HepG2 (cell line): ENCODE measurements around the gene DNAJC9. TPM values are rescaled to one million over a fixed set of nuclear protein-coding genes. Genes with fewer than 3 reads are reported as not detected.

Experiments used
- DNMT3B ChIP-seq: conservative IDR thresholded peaks from 2 replicates; pipeline ENCODE4 v1.6.1; 2016; ENCODE audit warnings: missing biosample characterization, control low read depth
- KAT8 ChIP-seq: IDR thresholded peaks from 2 replicates; pipeline ENCODE4 v1.6.1; 2016; ENCODE audit warnings: missing genetic modification reagents, missing compliant biosample characterization
- KDM2A ChIP-seq: sonication (generic); formaldehyde crosslinking; IDR thresholded peaks from 2 replicates; pipeline ENCODE4 v1.4.0; 2020; ENCODE audit warnings: low read depth, missing genetic modification reagents, borderline replicate concordance
- KDM5B ChIP-seq: sonication (generic); formaldehyde crosslinking; IDR thresholded peaks from 2 replicates; pipeline ENCODE4 v1.4.0; 2020; ENCODE audit warnings: missing genetic modification reagents, mild to moderate bottlenecking, borderline replicate concordance
- KMT2B ChIP-seq: IDR thresholded peaks from 2 replicates; pipeline ENCODE4 v1.6.1; 2016; ENCODE audit warnings: missing genetic modification reagents, missing compliant biosample characterization
- NRL ChIP-seq: sonication (generic); formaldehyde crosslinking; IDR thresholded peaks from 2 replicates; pipeline ENCODE4 v1.5.0; 2020; ENCODE audit warnings: missing genetic modification reagents, mild to moderate bottlenecking, moderate library complexity, borderline replicate concordance
- RFX1 ChIP-seq: fragments of 450-650 bp; IDR thresholded peaks from 2 replicates; pipeline ENCODE4 v1.6.1; 2017
- SRSF4 ChIP-seq: fragments of 200-400 bp; formaldehyde crosslinking; IDR thresholded peaks from one replicate; pipeline ENCODE4 v1.6.1; 2018; ENCODE audit warnings: mild to moderate bottlenecking, low read depth, low read length, moderate library complexity; ENCODE audit not compliant: poor library complexity, severe bottlenecking
- TOPORS ChIP-seq: sonication (generic); formaldehyde crosslinking; IDR thresholded peaks from 2 replicates; pipeline ENCODE4 v1.8.0; 2023; ENCODE audit warnings: mild to moderate bottlenecking, missing genetic modification reagents
- ZNF138 ChIP-seq: sonication (generic); formaldehyde crosslinking; IDR thresholded peaks from 2 replicates; pipeline ENCODE4 v1.5.0; 2020; ENCODE audit warnings: mild to moderate bottlenecking, low read depth, missing genetic modification reagents
- polyA plus RNA-seq, 8 experiments: library from polyadenylated mRNA; depleted of rRNA in 3 of 8; stranded (reverse) in 7 of 8; unstranded in 1 of 8; fragments of >200 nt; fragmentation: Illumina TruSeq in 4 of 8; extraction: Trizol in 4 of 8; gene quantifications; 2 replicates each; pipeline versions ENCODE4 v1.2.1 to v1.2.3, GENCODE V29; 2011 to 2016; ENCODE audit warnings: low read depth in 4 of 8, missing spikeins in 1 of 8, mixed read lengths in 1 of 8; ENCODE audit not compliant: insufficient read depth in 1 of 8
- total RNA-seq, 5 experiments: library from RNA; depleted of rRNA; stranded (reverse); fragments of >200 nt; fragmentation: Illumina TruSeq; extraction: Trizol; gene quantifications; 2 replicates each; pipeline ENCODE4 v1.2.3, GENCODE V29; 2016; ENCODE audit warnings: low read depth in 1 of 5
- TF ChIP-seq, protein P1 (sequence below): sonication (generic); formaldehyde crosslinking; IDR thresholded peaks from 2 replicates; pipeline ENCODE4 v1.4.0; 2020; ENCODE audit warnings: missing genetic modification reagents
- TF ChIP-seq, protein P2 (sequence below): sonication (generic); IDR thresholded peaks from 2 replicates; pipeline ENCODE4 v1.6.1; 2016; ENCODE audit warnings: low read depth, borderline replicate concordance
- TF ChIP-seq, protein P3 (sequence below): sonication (generic); formaldehyde crosslinking; IDR thresholded peaks from 2 replicates; pipeline ENCODE4 v1.5.1; 2020; ENCODE audit warnings: mild to moderate bottlenecking, missing genetic modification reagents
- TF ChIP-seq, protein P4 (sequence below): sonication (generic); formaldehyde crosslinking; IDR thresholded peaks from 2 replicates; pipeline ENCODE4 v1.5.0; 2020; ENCODE audit warnings: mild to moderate bottlenecking, missing genetic modification reagents
- TF ChIP-seq, protein P5 (sequence below): sonication (generic); formaldehyde crosslinking; IDR thresholded peaks from 2 replicates; pipeline ENCODE4 v1.8.0; 2022; ENCODE audit warnings: missing genetic modification reagents, mild to moderate bottlenecking, moderate library complexity, borderline replicate concordance
- TF ChIP-seq, protein P6 (sequence below): sonication (generic); formaldehyde crosslinking; IDR thresholded peaks from 2 replicates; pipeline ENCODE4 v1.8.0; 2022; ENCODE audit warnings: mild to moderate bottlenecking, missing genetic modification reagents; ENCODE audit not compliant: insufficient replicate concordance

The DNAJC9 gene
- total and polyA plus RNA-seq, 2 of the 13 experiments (the other 11 are each of a cell fraction or from before 2014, with no cell fraction given), result 15.9 to 60.3 TPM

DNA sequence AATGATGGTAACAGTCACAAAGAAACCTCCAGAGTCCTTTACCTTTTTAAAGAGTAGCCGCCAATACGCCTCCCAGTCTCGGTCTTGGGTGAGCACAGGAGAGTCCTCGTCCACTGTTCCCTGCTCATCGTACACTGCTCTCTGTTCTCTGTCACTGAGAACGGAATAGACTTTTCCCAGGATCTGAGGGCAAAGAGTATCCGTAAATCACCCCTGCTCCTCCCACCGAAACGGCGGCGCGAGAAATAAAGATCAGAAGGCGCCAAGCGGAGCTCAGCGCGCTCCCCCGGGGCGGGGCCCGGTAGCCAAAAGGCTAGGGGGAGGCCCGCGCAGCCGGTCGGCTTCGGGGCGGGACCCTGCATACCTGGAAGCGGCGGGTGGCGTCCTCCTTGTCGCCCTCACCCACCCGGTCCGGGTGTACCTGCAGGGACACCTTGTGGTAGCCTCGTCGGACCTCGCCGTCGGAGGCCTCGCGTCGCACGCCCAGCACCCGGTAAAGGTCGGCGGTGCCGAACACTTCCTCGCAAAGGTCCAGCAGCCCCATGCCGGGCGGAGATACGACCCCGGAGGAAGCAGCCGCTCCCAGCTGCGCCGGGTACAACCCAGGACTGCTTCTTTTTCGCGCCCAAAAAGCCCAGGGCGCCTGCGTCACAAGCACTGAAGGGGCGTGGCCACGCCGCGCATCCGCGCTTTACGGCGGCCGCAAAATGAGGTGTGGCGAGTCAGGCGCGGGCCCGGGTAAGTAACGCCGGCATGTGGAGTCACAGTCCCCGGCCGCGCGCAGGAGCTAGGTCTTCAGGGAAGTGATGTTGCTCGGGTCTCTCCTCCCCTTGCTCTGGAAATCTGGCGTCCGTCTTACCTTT is at the start of gene DNAJC9 (continued):
- TF ChIP-seq, protein P1, sequence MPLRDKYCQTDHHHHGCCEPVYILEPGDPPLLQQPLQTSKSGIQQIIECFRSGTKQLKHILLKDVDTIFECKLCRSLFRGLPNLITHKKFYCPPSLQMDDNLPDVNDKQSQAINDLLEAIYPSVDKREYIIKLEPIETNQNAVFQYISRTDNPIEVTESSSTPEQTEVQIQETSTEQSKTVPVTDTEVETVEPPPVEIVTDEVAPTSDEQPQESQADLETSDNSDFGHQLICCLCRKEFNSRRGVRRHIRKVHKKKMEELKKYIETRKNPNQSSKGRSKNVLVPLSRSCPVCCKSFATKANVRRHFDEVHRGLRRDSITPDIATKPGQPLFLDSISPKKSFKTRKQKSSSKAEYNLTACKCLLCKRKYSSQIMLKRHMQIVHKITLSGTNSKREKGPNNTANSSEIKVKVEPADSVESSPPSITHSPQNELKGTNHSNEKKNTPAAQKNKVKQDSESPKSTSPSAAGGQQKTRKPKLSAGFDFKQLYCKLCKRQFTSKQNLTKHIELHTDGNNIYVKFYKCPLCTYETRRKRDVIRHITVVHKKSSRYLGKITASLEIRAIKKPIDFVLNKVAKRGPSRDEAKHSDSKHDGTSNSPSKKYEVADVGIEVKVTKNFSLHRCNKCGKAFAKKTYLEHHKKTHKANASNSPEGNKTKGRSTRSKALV (CRISPR knock-in tag), result 0 out of 2 replicates have a peak, but pooled peaks have one; percentile 38
- TF ChIP-seq NRL (CRISPR knock-in tag) (peak; percentile 92; the same call in 1 of the 2 replicates), RFX1 (no peak), KAT8 (peak; percentile 97), TOPORS (peak; percentile 96), SRSF4 (peak; percentile 57), KDM2A (CRISPR knock-in tag) (peak; percentile 100), ZNF138 (CRISPR knock-in tag) (peak; percentile 76), DNMT3B (CRISPR knock-in tag) (peak; percentile 50; the same call in 1 of the 2 replicates), KMT2B (peak; percentile 91), KDM5B (CRISPR knock-in tag) (peak; percentile 97)
- TF ChIP-seq, protein P2, sequence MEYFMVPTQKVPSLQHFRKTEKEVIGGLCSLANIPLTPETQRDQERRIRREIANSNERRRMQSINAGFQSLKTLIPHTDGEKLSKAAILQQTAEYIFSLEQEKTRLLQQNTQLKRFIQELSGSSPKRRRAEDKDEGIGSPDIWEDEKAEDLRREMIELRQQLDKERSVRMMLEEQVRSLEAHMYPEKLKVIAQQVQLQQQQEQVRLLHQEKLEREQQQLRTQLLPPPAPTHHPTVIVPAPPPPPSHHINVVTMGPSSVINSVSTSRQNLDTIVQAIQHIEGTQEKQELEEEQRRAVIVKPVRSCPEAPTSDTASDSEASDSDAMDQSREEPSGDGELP, result peak; percentile 86; the same call in 1 of the 2 replicates
- TF ChIP-seq, protein P3, sequence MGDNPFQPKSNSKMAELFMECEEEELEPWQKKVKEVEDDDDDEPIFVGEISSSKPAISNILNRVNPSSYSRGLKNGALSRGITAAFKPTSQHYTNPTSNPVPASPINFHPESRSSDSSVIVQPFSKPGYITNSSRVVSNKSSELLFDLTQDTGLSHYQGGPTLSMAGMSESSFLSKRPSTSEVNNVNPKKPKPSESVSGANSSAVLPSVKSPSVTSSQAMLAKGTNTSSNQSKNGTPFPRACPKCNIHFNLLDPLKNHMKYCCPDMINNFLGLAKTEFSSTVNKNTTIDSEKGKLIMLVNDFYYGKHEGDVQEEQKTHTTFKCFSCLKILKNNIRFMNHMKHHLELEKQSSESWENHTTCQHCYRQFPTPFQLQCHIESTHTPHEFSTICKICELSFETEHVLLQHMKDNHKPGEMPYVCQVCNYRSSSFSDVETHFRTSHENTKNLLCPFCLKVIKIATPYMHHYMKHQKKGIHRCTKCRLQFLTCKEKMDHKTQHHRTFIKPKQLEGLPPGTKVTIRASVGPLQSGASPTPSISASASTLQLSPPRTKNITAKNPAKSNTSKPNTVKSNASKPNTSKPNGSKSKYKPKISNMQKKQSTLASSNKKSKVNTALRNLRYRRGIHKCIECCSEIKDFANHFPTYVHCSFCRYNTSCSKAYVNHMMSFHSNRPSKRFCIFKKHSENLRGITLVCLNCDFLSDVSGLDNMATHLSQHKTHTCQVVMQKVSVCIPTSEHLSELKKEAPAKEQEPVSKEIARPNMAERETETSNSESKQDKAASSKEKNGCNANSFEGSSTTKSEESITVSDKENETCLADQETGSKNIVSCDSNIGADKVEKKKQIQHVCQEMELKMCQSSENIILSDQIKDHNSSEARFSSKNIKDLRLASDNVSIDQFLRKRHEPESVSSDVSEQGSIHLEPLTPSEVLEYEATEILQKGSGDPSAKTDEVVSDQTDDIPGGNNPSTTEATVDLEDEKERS (CRISPR knock-in tag), result peak; percentile 26; the same call in 1 of the 2 replicates
- TF ChIP-seq, protein P4, sequence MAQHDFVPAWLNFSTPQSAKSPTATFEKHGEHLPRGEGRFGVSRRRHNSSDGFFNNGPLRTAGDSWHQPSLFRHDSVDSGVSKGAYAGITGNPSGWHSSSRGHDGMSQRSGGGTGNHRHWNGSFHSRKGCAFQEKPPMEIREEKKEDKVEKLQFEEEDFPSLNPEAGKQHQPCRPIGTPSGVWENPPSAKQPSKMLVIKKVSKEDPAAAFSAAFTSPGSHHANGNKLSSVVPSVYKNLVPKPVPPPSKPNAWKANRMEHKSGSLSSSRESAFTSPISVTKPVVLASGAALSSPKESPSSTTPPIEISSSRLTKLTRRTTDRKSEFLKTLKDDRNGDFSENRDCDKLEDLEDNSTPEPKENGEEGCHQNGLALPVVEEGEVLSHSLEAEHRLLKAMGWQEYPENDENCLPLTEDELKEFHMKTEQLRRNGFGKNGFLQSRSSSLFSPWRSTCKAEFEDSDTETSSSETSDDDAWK, result no peak
- TF ChIP-seq, protein P5, sequence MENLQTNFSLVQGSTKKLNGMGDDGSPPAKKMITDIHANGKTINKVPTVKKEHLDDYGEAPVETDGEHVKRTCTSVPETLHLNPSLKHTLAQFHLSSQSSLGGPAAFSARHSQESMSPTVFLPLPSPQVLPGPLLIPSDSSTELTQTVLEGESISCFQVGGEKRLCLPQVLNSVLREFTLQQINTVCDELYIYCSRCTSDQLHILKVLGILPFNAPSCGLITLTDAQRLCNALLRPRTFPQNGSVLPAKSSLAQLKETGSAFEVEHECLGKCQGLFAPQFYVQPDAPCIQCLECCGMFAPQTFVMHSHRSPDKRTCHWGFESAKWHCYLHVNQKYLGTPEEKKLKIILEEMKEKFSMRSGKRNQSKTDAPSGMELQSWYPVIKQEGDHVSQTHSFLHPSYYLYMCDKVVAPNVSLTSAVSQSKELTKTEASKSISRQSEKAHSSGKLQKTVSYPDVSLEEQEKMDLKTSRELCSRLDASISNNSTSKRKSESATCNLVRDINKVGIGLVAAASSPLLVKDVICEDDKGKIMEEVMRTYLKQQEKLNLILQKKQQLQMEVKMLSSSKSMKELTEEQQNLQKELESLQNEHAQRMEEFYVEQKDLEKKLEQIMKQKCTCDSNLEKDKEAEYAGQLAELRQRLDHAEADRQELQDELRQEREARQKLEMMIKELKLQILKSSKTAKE, result no peak
- TF ChIP-seq, protein P6, sequence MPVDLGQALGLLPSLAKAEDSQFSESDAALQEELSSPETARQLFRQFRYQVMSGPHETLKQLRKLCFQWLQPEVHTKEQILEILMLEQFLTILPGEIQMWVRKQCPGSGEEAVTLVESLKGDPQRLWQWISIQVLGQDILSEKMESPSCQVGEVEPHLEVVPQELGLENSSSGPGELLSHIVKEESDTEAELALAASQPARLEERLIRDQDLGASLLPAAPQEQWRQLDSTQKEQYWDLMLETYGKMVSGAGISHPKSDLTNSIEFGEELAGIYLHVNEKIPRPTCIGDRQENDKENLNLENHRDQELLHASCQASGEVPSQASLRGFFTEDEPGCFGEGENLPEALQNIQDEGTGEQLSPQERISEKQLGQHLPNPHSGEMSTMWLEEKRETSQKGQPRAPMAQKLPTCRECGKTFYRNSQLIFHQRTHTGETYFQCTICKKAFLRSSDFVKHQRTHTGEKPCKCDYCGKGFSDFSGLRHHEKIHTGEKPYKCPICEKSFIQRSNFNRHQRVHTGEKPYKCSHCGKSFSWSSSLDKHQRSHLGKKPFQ (CRISPR knock-in tag), result no peak
